HG02763 (cell line): Measurements from ENCODE around the gene TMEM178B.

ENCODE experiments used
- ATAC-seq: cut with Tn5 transposase; IDR thresholded peaks from one replicate; pipeline ENCODE4 v1.9.1; 2021; ENCODE audit warnings: mild to moderate bottlenecking, moderate library complexity; ENCODE audit not compliant: unreplicated experiment

The TMEM178B gene

GRCh38 chr7:141452911-141453310, 379.0 kb downstream of the TMEM178B start:
- ATAC-seq: no peak

- ATAC-seq: no peak
Observed at GRCh38 chr7:141454338-141454737, 380.5 kb downstream of the TMEM178B start.

- ATAC-seq: no peak
Observed at GRCh38 chr7:141455723-141456122, 381.9 kb downstream of the TMEM178B start.

- no peak for ATAC-seq
Observed at GRCh38 chr7:141456298-141456697, 382.4 kb downstream of the TMEM178B start.

- ATAC-seq: no peak
Observed at GRCh38 chr7:141456711-141457110, 382.8 kb downstream of the TMEM178B start.

GRCh38 chr7:141460781-141461715, 387.2 kb downstream of the TMEM178B start:
- ATAC-seq: no peak

- ATAC-seq: no peak
Observed at GRCh38 chr7:141461924-141462323, 388.1 kb downstream of the TMEM178B start.

- ATAC-seq: no peak
Observed at GRCh38 chr7:141462958-141463357, 389.1 kb downstream of the TMEM178B start.

- no peak for ATAC-seq
Observed at GRCh38 chr7:141463986-141464385, 390.1 kb downstream of the TMEM178B start.

- ATAC-seq: no peak
Observed at GRCh38 chr7:141464551-141464950, 390.7 kb downstream of the TMEM178B start.

GRCh38 chr7:141466151-141466904, 392.5 kb downstream of the TMEM178B start:
- ATAC-seq: no peak

GRCh38 chr7:141468341-141468740, 394.5 kb downstream of the TMEM178B start:
- no peak for ATAC-seq

GRCh38 chr7:141475679-141476078, 401.8 kb downstream of the TMEM178B start:
- no peak for ATAC-seq

GRCh38 chr7:141477865-141478264, 404.0 kb downstream of the TMEM178B start:
- no peak for ATAC-seq

GRCh38 chr7:141478845-141479244, 405.0 kb downstream of the TMEM178B start:
- no peak for ATAC-seq

GRCh38 chr7:141480953-141481352, 407.1 kb downstream of the TMEM178B start:
- ATAC-seq: no peak

- ATAC-seq: no peak
Observed at GRCh38 chr7:141481971-141482370, 408.1 kb downstream of the TMEM178B start.

GRCh38 chr7:141483044-141483443, 409.2 kb downstream of the TMEM178B start:
- no peak for ATAC-seq

- ATAC-seq: no peak
Observed at GRCh38 chr7:141484907-141485306, 411.0 kb downstream of the TMEM178B start.

GRCh38 chr7:141486959-141487358, 413.1 kb downstream of the TMEM178B start:
- ATAC-seq: no peak

- no peak for ATAC-seq
Observed at GRCh38 chr7:141490474-141490873, 416.6 kb downstream of the TMEM178B start.

GRCh38 chr7:141495057-141495456, 421.2 kb downstream of the TMEM178B start:
- no peak for ATAC-seq
